HepG2 (cell line): ENCODE results near the gene ZBTB46. TPM values are rescaled to one million over a fixed set of nuclear protein-coding genes. Genes with fewer than 3 reads are reported as not detected.

Experiments used
- ARHGAP35 ChIP-seq: sonication (generic); formaldehyde crosslinking; IDR thresholded peaks from 2 replicates; pipeline ENCODE4 v1.9.0; 2022; ENCODE audit warnings: mild to moderate bottlenecking, inconsistent platforms, moderate library complexity, missing genetic modification reagents, borderline replicate concordance
- CENPX ChIP-seq: sonication (generic); formaldehyde crosslinking; IDR thresholded peaks from 2 replicates; pipeline ENCODE4 v1.9.0; 2021; ENCODE audit warnings: mild to moderate bottlenecking, missing genetic modification reagents, moderate library complexity
- HMGA1 ChIP-seq: sonication (generic); formaldehyde crosslinking; conservative IDR thresholded peaks from 2 replicates; pipeline ENCODE4 v1.4.0; 2020; ENCODE audit warnings: missing genetic modification reagents
- HNRNPL ChIP-seq: fragments of 200-400 bp; formaldehyde crosslinking; IDR thresholded peaks from 2 replicates; pipeline ENCODE4 v1.6.1; 2017; ENCODE audit warnings: mild to moderate bottlenecking, low read depth, low read length
- MAF1 ChIP-seq: sonication (generic); formaldehyde crosslinking; IDR thresholded peaks from 2 replicates; pipeline ENCODE4 v1.5.0; 2020; ENCODE audit warnings: missing genetic modification reagents, borderline replicate concordance
- MEIS2 ChIP-seq: sonication (generic); formaldehyde crosslinking; IDR thresholded peaks from 2 replicates; pipeline ENCODE4 v1.9.0; 2021; ENCODE audit warnings: mild to moderate bottlenecking, missing genetic modification reagents
- RBAK ChIP-seq: sonication (generic); formaldehyde crosslinking; IDR thresholded peaks from 2 replicates; pipeline ENCODE4 v1.5.1; 2020; ENCODE audit warnings: mild to moderate bottlenecking, missing genetic modification reagents
- RBM22 ChIP-seq: fragments of 200-400 bp; formaldehyde crosslinking; optimal IDR thresholded peaks from 2 replicates; pipeline ENCODE3; 2017; ENCODE audit warnings: mild to moderate bottlenecking, low read length, moderate library complexity
- ZFP37 ChIP-seq: sonication (generic); formaldehyde crosslinking; IDR thresholded peaks from 2 replicates; pipeline ENCODE4 v1.4.0; 2020; ENCODE audit warnings: missing genetic modification reagents, borderline replicate concordance
- ZNF225 ChIP-seq: sonication (generic); formaldehyde crosslinking; IDR thresholded peaks from 2 replicates; pipeline ENCODE4 v1.4.0; 2020; ENCODE audit warnings: mild to moderate bottlenecking, missing genetic modification reagents
- ZNF296 ChIP-seq: sonication (generic); formaldehyde crosslinking; conservative IDR thresholded peaks from 2 replicates; pipeline ENCODE4 v1.5.0; 2020; ENCODE audit warnings: mild to moderate bottlenecking, missing genetic modification reagents
- polyA plus RNA-seq, 8 experiments: library from polyadenylated mRNA; depleted of rRNA in 3 of 8; stranded (reverse) in 7 of 8; unstranded in 1 of 8; fragments of >200 nt; fragmentation: Illumina TruSeq in 4 of 8; extraction: Trizol in 4 of 8; gene quantifications; 2 replicates each; pipeline versions ENCODE4 v1.2.1 to v1.2.3, GENCODE V29; 2011 to 2016; ENCODE audit warnings: low read depth in 4 of 8, missing spikeins in 1 of 8, mixed read lengths in 1 of 8; ENCODE audit not compliant: insufficient read depth in 1 of 8
- total RNA-seq, 5 experiments: library from RNA; depleted of rRNA; stranded (reverse); fragments of >200 nt; fragmentation: Illumina TruSeq; extraction: Trizol; gene quantifications; 2 replicates each; pipeline ENCODE4 v1.2.3, GENCODE V29; 2016; ENCODE audit warnings: low read depth in 1 of 5
- TF ChIP-seq, protein P1 (sequence below): sonication (generic); formaldehyde crosslinking; IDR thresholded peaks from 2 replicates; pipeline ENCODE4 v1.5.1; 2020; ENCODE audit warnings: missing genetic modification reagents, mild to moderate bottlenecking, borderline replicate concordance
- TF ChIP-seq, protein P2 (sequence below): sonication (generic); formaldehyde crosslinking; IDR thresholded peaks from 2 replicates; pipeline ENCODE4 v1.4.0; 2020; ENCODE audit warnings: missing genetic modification reagents
- TF ChIP-seq, protein P3 (sequence below): sonication (generic); formaldehyde crosslinking; IDR thresholded peaks from 2 replicates; pipeline ENCODE4 v1.4.0; 2020; ENCODE audit warnings: missing genetic modification reagents

ZBTB46 gene
- total and polyA plus RNA-seq, 2 of the 13 experiments (the other 11 are each of a cell fraction or from before 2014, with no cell fraction given) = 1.6 to 13.5 TPM

DNA sequence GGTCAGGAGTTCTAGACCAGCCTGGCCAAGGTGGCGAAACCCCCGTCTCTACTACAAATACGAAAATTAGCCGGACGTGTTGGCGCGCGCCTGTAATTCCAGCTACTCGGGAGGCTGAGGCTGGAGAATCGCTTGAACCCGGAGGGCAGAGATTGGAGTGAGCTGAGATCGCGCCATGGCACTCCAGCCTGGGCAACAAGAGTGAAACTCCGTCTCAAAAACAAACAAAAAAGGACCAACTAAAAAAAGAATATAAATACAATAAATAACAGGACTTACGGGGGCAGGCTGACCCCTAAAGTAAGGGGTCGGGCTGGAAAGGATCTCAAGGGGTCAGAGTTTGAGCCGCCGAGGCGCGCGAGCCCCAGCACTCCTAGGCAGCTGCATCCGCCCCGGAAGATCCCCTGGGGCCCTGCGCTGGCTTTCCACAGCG lies 33.5 kb upstream of the ZBTB46 start (continued):
- peak; percentile 55; the same call in 1 of the 2 replicates for TF ChIP-seq MAF1 (CRISPR knock-in tag)
- TF ChIP-seq, protein P1, sequence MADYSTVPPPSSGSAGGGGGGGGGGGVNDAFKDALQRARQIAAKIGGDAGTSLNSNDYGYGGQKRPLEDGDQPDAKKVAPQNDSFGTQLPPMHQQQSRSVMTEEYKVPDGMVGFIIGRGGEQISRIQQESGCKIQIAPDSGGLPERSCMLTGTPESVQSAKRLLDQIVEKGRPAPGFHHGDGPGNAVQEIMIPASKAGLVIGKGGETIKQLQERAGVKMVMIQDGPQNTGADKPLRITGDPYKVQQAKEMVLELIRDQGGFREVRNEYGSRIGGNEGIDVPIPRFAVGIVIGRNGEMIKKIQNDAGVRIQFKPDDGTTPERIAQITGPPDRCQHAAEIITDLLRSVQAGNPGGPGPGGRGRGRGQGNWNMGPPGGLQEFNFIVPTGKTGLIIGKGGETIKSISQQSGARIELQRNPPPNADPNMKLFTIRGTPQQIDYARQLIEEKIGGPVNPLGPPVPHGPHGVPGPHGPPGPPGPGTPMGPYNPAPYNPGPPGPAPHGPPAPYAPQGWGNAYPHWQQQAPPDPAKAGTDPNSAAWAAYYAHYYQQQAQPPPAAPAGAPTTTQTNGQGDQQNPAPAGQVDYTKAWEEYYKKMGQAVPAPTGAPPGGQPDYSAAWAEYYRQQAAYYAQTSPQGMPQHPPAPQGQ = peak; percentile 90; the same call in 1 of the 2 replicates
- peak; percentile 79 for TF ChIP-seq RBM22
- no peak for TF ChIP-seq CENPX (CRISPR knock-in tag)
- no peak; the same call in 1 of the 2 replicates for TF ChIP-seq MEIS2 (CRISPR knock-in tag)
- no peak for TF ChIP-seq ARHGAP35 (CRISPR knock-in tag)
- TF ChIP-seq RBAK (CRISPR knock-in tag) = no peak
- TF ChIP-seq HNRNPL = peak; percentile 14
- TF ChIP-seq HMGA1 (CRISPR knock-in tag) = no peak
- TF ChIP-seq, protein P2, sequence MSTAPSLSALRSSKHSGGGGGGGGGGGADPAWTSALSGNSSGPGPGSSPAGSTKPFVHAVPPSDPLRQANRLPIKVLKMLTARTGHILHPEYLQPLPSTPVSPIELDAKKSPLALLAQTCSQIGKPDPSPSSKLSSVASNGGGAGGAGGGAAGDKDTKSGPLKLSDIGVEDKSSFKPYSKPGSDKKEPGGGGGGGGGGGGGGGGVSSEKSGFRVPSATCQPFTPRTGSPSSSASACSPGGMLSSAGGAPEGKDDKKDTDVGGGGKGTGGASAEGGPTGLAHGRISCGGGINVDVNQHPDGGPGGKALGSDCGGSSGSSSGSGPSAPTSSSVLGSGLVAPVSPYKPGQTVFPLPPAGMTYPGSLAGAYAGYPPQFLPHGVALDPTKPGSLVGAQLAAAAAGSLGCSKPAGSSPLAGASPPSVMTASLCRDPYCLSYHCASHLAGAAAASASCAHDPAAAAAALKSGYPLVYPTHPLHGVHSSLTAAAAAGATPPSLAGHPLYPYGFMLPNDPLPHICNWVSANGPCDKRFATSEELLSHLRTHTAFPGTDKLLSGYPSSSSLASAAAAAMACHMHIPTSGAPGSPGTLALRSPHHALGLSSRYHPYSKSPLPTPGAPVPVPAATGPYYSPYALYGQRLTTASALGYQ (CRISPR knock-in tag) = peak; percentile 63
- 0 out of 2 replicates have a peak, but pooled peaks have one; percentile 17 for TF ChIP-seq ZNF225 (CRISPR knock-in tag)
- peak; percentile 60; the same call in 1 of the 2 replicates for TF ChIP-seq ZFP37 (CRISPR knock-in tag)
- TF ChIP-seq, protein P3, sequence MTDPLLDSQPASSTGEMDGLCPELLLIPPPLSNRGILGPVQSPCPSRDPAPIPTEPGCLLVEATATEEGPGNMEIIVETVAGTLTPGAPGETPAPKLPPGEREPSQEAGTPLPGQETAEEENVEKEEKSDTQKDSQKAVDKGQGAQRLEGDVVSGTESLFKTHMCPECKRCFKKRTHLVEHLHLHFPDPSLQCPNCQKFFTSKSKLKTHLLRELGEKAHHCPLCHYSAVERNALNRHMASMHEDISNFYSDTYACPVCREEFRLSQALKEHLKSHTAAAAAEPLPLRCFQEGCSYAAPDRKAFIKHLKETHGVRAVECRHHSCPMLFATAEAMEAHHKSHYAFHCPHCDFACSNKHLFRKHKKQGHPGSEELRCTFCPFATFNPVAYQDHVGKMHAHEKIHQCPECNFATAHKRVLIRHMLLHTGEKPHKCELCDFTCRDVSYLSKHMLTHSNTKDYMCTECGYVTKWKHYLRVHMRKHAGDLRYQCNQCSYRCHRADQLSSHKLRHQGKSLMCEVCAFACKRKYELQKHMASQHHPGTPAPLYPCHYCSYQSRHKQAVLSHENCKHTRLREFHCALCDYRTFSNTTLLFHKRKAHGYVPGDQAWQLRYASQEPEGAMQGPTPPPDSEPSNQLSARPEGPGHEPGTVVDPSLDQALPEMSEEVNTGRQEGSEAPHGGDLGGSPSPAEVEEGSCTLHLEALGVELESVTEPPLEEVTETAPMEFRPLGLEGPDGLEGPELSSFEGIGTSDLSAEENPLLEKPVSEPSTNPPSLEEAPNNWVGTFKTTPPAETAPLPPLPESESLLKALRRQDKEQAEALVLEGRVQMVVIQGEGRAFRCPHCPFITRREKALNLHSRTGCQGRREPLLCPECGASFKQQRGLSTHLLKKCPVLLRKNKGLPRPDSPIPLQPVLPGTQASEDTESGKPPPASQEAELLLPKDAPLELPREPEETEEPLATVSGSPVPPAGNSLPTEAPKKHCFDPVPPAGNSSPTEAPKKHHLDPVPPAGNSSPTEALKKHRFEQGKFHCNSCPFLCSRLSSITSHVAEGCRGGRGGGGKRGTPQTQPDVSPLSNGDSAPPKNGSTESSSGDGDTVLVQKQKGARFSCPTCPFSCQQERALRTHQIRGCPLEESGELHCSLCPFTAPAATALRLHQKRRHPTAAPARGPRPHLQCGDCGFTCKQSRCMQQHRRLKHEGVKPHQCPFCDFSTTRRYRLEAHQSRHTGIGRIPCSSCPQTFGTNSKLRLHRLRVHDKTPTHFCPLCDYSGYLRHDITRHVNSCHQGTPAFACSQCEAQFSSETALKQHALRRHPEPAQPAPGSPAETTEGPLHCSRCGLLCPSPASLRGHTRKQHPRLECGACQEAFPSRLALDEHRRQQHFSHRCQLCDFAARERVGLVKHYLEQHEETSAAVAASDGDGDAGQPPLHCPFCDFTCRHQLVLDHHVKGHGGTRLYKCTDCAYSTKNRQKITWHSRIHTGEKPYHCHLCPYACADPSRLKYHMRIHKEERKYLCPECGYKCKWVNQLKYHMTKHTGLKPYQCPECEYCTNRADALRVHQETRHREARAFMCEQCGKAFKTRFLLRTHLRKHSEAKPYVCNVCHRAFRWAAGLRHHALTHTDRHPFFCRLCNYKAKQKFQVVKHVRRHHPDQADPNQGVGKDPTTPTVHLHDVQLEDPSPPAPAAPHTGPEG (CRISPR knock-in tag) = no peak; the same call in 1 of the 2 replicates
- TF ChIP-seq ZNF296 = peak; percentile 32; the same call in 1 of the 2 replicates
